A549 (cell line): ENCODE results near the gene SRGAP1.

Source experiments
- CTCF ChIP-seq: fragments of >200 bp; sonication (Bioruptor Twin); formaldehyde crosslinking; IDR thresholded peaks from 3 replicates; pipeline ENCODE4 v1.5.1; 2016
- EP300 ChIP-seq, 2 experiments: fragments of >200 bp; sonication (Bioruptor Twin); formaldehyde crosslinking; IDR thresholded peaks; 2 replicates in 1 of 2; 3 replicates in 1 of 2; pipeline ENCODE4 v1.6.1; 2016 to 2017
- MYC ChIP-seq: IDR thresholded peaks from 2 replicates; pipeline ENCODE4 v1.6.1; 2012; ENCODE audit warnings: mild to moderate bottlenecking, inconsistent platforms, low read length, improper control_type of control experiment, borderline replicate concordance
- PHF8 ChIP-seq: fragments of 200-600 bp; sonication (generic); IDR thresholded peaks from 2 replicates; pipeline ENCODE4 v1.6.1; 2016; ENCODE audit warnings: low read depth, mild to moderate bottlenecking, antibody characterized with exemption, moderate library complexity, borderline replicate concordance
- POLR2AphosphoS2 ChIP-seq: conservative IDR thresholded peaks from 2 replicates; pipeline ENCODE4 v1.6.1; 2012; ENCODE audit warnings: low read length, improper control_type of control experiment, inconsistent platforms
- RAD21 ChIP-seq, 2 experiments: fragments of >200 bp in 1 of 2; sonication (Bioruptor Twin) in 1 of 2; formaldehyde crosslinking in 1 of 2; IDR thresholded peaks in 1 of 2; conservative IDR thresholded peaks in 1 of 2; 2 replicates in 1 of 2; 3 replicates in 1 of 2; pipeline ENCODE4 v1.6.1; 2012 to 2018; ENCODE audit warnings: inconsistent platforms in 1 of 2
- USF2 ChIP-seq: fragments of 450-650 bp; IDR thresholded peaks from 2 replicates; pipeline ENCODE4 v1.6.1; 2014; ENCODE audit warnings: antibody characterized with exemption

DNA sequence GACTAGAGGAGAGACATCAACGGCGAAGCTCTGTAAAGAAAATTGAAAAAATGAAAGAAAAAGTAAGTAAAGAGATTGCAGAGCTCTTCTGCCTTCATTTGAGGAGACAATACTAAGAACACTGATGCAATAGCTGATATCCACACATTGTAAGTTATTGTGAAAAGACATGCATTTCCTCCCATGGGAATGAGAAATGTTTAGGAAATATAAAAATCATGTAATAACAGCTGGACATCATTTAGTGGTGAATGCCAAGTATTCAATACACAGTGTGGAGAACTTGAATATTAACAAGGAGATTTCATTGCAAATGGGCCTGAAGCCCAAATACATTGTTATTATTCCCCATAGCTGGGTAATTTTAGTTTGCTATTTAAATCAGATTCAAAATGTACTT, 198.4 kb downstream of the SRGAP1 start:
- TF ChIP-seq CTCF (no peak), EP300 (IDR thresholded peaks at IDR 0.05) (no peak), USF2 (no peak), PHF8 (no peak), POLR2AphosphoS2 (no peak), MYC (no peak), RAD21 (conservative IDR thresholded peaks at IDR 0.05 in 1 of 2, IDR thresholded peaks at IDR 0.05 in 1 of 2) (no peak)
